Testis (tissue), 3 donors: Measurements from ENCODE around the gene RHOA. TPM values are rescaled to one million over a fixed set of nuclear protein-coding genes. Genes with fewer than 3 reads are reported as not detected.
A peak's percentile ranks its signal among the peaks of the same experiment; 100 is the strongest.
"Not testable (repeated sequence)": the region's sequence is repeated elsewhere in the genome, so short reads cannot be mapped to it uniquely, and the experiment has no call there.

Experiments used
- DNase-seq: peaks from one replicate; pipeline ENCODE4 v3.0.0-alpha.2; 2019
- H3K27ac ChIP-seq, 2 donors: fragments of 200-600 bp; sonication (generic); one replicate each; pipeline ENCODE4 v1.5.1; 2019
- H3K27me3 ChIP-seq: fragments of 200-600 bp; sonication (generic); one replicate; pipeline ENCODE4 v1.5.1; 2019
- H3K36me3 ChIP-seq: fragments of 200-600 bp; sonication (generic); one replicate; pipeline ENCODE4 v1.5.1; 2017; ENCODE audit warnings: low read depth; ENCODE audit errors: missing control alignments
- H3K4me1 ChIP-seq: fragments of 200-600 bp; sonication (generic); one replicate; pipeline ENCODE4 v1.5.1; 2019
- H3K4me3 ChIP-seq, 2 donors: fragments of 200-600 bp; sonication (generic); one replicate each; pipeline ENCODE4 v1.5.1; 2017 to 2019
- H3K9me3 ChIP-seq: fragments of 200-600 bp; sonication (generic); one replicate; pipeline ENCODE4 v1.5.1; 2017
- POLR2A ChIP-seq: fragments of 450-650 bp; IDR thresholded peaks from one replicate; pipeline ENCODE4 v1.6.1; 2017; ENCODE audit warnings: antibody characterized with exemption, mild to moderate bottlenecking, moderate library complexity
- WGBS, 2 donors: methylation state at CpG; one replicate each; pipeline ENCODE4 v1.1.5; 2018; 5-methylcytosine and 5-hydroxymethylcytosine counted together
- intact Hi-C: fragments of 100-400 bp; cut with DNase I; formaldehyde crosslinking; loops from one replicate; pipeline ENCODE4 v1.15.1; 2023; ENCODE audit warnings: low total_unique reads
- polyA plus RNA-seq: library from polyadenylated mRNA; stranded (reverse); fragments of 350-450 nt; fragmentation: Illumina TruSeq; extraction: RNeasy Lipid Tissue Mini Kit (QIAGEN cat#74804); gene quantifications from one replicate; pipeline ENCODE4 v1.2.3, GENCODE V29; 2014; ENCODE audit warnings: low read depth, low replicate concordance; ENCODE audit not compliant: insufficient read depth
- total RNA-seq, 2 donors: library from RNA; depleted of rRNA; stranded (reverse); fragments of >200 nt; gene quantifications; one replicate each; pipeline ENCODE4 v1.2.3, GENCODE V29; 2016
- TF ChIP-seq, protein P1 (sequence below), 3 experiments: fragments of 450-650 bp in 2 of 3; fragments of 200-600 bp in 1 of 3; sonication (generic) in 1 of 3; IDR thresholded peaks; one replicate each; pipeline ENCODE4 v1.5.1; 2016 to 2019; ENCODE audit warnings: antibody characterized with exemption in 3 of 3, mild to moderate bottlenecking in 2 of 3, moderate library complexity in 1 of 3

RHOA gene
- total and polyA plus RNA-seq, 3 donors from 2014 or later = 207 to 331 (median 252) TPM

- Histone ChIP-seq H3K27ac (peak overlapping the region; percentile 86 to 94), H3K9me3 (no peaks in the 10 kb centered on the region), H3K4me1 (peaks cover 15% of the 10 kb centered on the region), H3K4me3 (peak overlapping the region; percentile 59 to 92), H3K36me3 (no peaks in the 10 kb centered on the region), H3K27me3 (no peaks in the 10 kb centered on the region)
- 1% methylated on average over 16 to 17 of the region's 17 CpGs for WGBS, 2 donors
- TF ChIP-seq, protein P1, sequence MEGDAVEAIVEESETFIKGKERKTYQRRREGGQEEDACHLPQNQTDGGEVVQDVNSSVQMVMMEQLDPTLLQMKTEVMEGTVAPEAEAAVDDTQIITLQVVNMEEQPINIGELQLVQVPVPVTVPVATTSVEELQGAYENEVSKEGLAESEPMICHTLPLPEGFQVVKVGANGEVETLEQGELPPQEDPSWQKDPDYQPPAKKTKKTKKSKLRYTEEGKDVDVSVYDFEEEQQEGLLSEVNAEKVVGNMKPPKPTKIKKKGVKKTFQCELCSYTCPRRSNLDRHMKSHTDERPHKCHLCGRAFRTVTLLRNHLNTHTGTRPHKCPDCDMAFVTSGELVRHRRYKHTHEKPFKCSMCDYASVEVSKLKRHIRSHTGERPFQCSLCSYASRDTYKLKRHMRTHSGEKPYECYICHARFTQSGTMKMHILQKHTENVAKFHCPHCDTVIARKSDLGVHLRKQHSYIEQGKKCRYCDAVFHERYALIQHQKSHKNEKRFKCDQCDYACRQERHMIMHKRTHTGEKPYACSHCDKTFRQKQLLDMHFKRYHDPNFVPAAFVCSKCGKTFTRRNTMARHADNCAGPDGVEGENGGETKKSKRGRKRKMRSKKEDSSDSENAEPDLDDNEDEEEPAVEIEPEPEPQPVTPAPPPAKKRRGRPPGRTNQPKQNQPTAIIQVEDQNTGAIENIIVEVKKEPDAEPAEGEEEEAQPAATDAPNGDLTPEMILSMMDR (IDR thresholded peaks at IDR 0.05) = no peak
- TF ChIP-seq POLR2A = no peak
- DNase-seq = peak; percentile 45
- intact Hi-C loops = no loop called here
Observed at GRCh38 chr3:49339581-49339940, 72.2 kb downstream of the RHOA start.

GRCh38 chr3:49333916-49334633 is 77.7 kb downstream of the RHOA start:
- no peak for DNase-seq
- Histone ChIP-seq H3K4me1 (peaks cover 5% of the 10 kb centered on the region), H3K4me3 (no peak overlapping the region), H3K27me3 (no peaks in the 10 kb centered on the region), H3K36me3 (no peaks in the 10 kb centered on the region), H3K9me3 (no peaks in the 10 kb centered on the region), H3K27ac (no peak overlapping the region)
- intact Hi-C loops = no loop called here
- WGBS, 2 donors = 88 to 93% methylated on average over 5 of the region's 5 CpGs
- no peak for TF ChIP-seq POLR2A
- TF ChIP-seq, protein P1 (IDR thresholded peaks at IDR 0.05) = no peak

DNA sequence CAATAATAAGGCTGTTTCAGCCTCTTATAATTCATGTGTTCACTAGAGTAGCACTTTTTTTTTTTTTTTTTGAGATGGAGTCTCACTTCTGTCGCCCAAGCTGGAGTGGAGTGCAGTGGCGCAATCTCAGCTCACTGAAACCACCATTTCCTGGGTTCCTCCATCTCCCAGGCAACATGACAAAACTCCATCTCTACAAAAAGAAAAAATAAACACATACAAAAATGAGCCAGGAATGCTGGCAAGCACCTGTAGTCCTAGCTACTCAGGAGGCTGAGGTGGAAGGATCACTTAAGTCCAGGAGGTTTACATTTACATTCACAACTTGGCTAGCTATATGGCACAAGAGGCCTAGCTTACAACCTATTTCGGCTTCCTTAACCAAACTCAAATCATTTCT is 78.7 kb downstream of the RHOA start:
- Histone ChIP-seq H3K4me3 (no peak overlapping the region), H3K36me3 (no peaks in the 10 kb centered on the region), H3K4me1 (no peaks in the 10 kb centered on the region), H3K27ac (no peak overlapping the region), H3K9me3 (no peaks in the 10 kb centered on the region), H3K27me3 (no peaks in the 10 kb centered on the region)
- DNase-seq = no peak
- intact Hi-C loops = no loop called here
- TF ChIP-seq, protein P1 (IDR thresholded peaks at IDR 0.05) = no peak
- no peak for TF ChIP-seq POLR2A
- WGBS, 2 donors = 82 to 89% methylated on average over 3 of the region's 3 CpGs

DNA sequence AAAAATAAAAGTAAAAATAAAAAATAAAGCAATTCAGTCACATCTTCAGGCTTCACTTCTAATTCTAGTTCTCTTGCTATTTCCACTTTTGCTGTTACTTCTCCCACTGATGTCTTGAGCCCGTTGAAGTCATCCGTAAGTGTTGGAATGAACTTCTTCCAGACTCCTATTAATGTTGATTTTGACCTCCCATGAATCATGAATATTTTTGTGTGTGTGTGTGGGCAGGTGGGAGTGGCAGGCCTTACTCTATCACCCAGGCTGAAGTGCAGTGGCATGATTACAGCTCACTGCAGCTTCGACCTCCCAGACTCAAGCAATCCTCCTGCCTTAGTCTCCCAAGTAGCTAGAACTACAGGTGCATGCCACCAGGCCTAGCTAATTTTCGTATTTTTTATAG is 82.6 kb downstream of the RHOA start:
- 80 to 87% methylated on average over 4 of the region's 4 CpGs for WGBS, 2 donors
- H3K36me3 ChIP-seq = no peaks in the 10 kb centered on the region
- no peaks in the 10 kb centered on the region for H3K9me3 ChIP-seq
- no peak overlapping the region for H3K27ac ChIP-seq
- no peak for DNase-seq
- no peaks in the 10 kb centered on the region for H3K27me3 ChIP-seq
- no peaks in the 10 kb centered on the region for H3K4me1 ChIP-seq
- TF ChIP-seq POLR2A = no peak
- TF ChIP-seq, protein P1 (IDR thresholded peaks at IDR 0.05) = no peak
- no peak overlapping the region for H3K4me3 ChIP-seq
- intact Hi-C loops = no loop called here

- H3K36me3 ChIP-seq, intact Hi-C loops: not testable (repeated sequence)
Observed at GRCh38 chr3:49328350-49328749, 83.4 kb downstream of the RHOA start.

More at GRCh38 chr3:49328350-49328749, 83.4 kb downstream of the RHOA start:
- DNase-seq, H3K4me3 ChIP-seq, H3K27me3 ChIP-seq, H3K4me1 ChIP-seq, H3K27ac ChIP-seq, H3K9me3 ChIP-seq: not testable (repeated sequence)
- WGBS, 2 donors = 72 to 91% methylated on average over 2 of the region's 2 CpGs
